Measurements from ENCODE around the gene IKZF5.
A peak's percentile ranks its signal among the peaks of the same experiment; 100 is the strongest.

IKZF5 gene

GRCh38 chr10:122980209-122981065 lies 28.2 kb downstream of the IKZF5 start, which contains the start of gene PSTK:
PSTK (plus strand) TSS chr10:122980401; CDS start chr10:122980480, 79 bp downstream.
- DNase-seq: peak; percentile 92

GRCh38 chr10:122974543-122975064 lies 34.0 kb downstream of the IKZF5 start:
- no peak for DNase-seq

GRCh38 chr10:122974023-122974422 lies 34.6 kb downstream of the IKZF5 start:
- DNase-seq: no peak

GRCh38 chr10:122968698-122969097 lies 39.9 kb downstream of the IKZF5 start:
- no peak for DNase-seq

- no peak for DNase-seq
Observed at GRCh38 chr10:122966879-122967278, 41.7 kb downstream of the IKZF5 start.

GRCh38 chr10:122962405-122962804 lies 46.2 kb downstream of the IKZF5 start:
- no peak for DNase-seq

GRCh38 chr10:122957474-122957873 lies 51.1 kb downstream of the IKZF5 start:
- DNase-seq: no peak

- no peak for DNase-seq
Observed at GRCh38 chr10:122955892-122956291, 52.7 kb downstream of the IKZF5 start.

- no peak for DNase-seq
Observed at GRCh38 chr10:122954731-122955050, 53.9 kb downstream of the IKZF5 start.

GRCh38 chr10:122953902-122954730 lies 54.5 kb downstream of the IKZF5 start, which contains the start of gene C10orf88:
C10orf88 (minus strand) TSS chr10:122954227; CDS start chr10:122954178, 49 bp downstream.
- peak; percentile 97 for DNase-seq

GRCh38 chr10:122949296-122949695 lies 59.3 kb downstream of the IKZF5 start:
- DNase-seq: no peak
